ENCODE results near the gene CDK4.

DNA sequence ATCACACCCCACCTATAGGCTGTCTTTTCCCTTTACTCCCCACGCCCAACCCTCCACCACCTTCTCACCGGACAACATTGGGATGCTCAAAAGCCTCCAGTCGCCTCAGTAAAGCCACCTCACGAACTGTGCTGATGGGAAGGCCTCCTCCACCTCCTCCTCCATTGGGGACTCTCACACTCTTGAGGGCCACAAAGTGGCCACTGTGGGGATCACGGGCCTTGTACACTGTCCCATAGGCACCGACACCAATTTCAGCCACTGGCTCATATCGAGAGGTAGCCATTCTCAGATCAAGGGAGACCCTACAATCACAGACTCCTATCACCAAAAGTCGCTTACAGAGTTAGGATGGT, 700 bp downstream of the CDK4 start:
- TF ChIP-seq, protein P1, sequence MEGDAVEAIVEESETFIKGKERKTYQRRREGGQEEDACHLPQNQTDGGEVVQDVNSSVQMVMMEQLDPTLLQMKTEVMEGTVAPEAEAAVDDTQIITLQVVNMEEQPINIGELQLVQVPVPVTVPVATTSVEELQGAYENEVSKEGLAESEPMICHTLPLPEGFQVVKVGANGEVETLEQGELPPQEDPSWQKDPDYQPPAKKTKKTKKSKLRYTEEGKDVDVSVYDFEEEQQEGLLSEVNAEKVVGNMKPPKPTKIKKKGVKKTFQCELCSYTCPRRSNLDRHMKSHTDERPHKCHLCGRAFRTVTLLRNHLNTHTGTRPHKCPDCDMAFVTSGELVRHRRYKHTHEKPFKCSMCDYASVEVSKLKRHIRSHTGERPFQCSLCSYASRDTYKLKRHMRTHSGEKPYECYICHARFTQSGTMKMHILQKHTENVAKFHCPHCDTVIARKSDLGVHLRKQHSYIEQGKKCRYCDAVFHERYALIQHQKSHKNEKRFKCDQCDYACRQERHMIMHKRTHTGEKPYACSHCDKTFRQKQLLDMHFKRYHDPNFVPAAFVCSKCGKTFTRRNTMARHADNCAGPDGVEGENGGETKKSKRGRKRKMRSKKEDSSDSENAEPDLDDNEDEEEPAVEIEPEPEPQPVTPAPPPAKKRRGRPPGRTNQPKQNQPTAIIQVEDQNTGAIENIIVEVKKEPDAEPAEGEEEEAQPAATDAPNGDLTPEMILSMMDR (IDR thresholded peaks at IDR 0.05) = no peak
- no peak for TF ChIP-seq ZFX (IDR thresholded peaks at IDR 0.05; ENCODE audit: borderline replicate concordance)
